ENCODE data around the gene CD9.

DNA sequence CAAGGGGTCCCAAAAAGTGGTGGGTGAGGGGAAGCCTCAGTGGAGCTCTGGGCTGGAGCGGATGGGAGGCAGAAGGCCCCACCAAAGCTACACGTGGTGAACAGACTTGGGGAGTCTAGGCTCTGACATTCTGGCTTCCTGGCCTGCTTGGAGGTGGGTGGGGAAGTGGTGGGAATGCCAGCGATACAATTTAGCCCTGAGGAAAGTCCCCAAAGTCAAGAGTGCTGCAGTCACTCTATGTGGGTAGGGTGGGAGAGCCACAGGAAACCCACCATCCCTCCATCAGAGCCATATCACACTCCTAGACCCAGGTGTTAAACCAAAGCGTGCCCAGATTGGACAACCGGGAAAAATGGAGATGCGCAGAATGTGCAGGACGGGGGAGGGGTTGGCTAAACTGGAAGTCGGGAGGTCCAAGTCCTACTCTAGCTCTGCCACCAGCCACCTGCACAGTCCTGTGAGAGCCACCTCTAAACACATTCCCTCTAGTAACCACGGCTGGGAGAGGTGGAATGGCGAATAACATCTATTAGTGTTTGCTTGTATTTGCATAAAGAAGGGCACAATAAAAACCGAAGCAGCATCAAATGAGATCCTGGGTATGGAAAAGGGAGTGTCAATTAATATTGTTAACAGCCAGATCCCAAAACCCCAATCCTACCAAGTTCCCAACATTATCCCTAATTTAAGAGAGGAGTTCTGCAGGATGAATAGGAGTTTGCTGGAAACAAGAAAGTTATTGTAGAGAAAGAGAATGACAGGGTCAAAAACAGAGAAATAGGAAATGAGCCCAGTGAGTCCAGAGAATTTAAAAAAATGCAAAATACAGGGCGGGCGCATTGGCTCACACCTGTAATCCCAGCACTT is 14.0 kb upstream of the CD9 start:
- TF ChIP-seq, protein P1, sequence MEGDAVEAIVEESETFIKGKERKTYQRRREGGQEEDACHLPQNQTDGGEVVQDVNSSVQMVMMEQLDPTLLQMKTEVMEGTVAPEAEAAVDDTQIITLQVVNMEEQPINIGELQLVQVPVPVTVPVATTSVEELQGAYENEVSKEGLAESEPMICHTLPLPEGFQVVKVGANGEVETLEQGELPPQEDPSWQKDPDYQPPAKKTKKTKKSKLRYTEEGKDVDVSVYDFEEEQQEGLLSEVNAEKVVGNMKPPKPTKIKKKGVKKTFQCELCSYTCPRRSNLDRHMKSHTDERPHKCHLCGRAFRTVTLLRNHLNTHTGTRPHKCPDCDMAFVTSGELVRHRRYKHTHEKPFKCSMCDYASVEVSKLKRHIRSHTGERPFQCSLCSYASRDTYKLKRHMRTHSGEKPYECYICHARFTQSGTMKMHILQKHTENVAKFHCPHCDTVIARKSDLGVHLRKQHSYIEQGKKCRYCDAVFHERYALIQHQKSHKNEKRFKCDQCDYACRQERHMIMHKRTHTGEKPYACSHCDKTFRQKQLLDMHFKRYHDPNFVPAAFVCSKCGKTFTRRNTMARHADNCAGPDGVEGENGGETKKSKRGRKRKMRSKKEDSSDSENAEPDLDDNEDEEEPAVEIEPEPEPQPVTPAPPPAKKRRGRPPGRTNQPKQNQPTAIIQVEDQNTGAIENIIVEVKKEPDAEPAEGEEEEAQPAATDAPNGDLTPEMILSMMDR (IDR thresholded peaks at IDR 0.05), result no peak
- no peak for TF ChIP-seq POLR2A (IDR thresholded peaks at IDR 0.05)

All from esophagus squamous epithelium (tissue), 4 donors.